ENCODE measurements around the gene DTX4. TPM values are rescaled to one million over a fixed set of nuclear protein-coding genes. Genes with fewer than 3 reads are reported as not detected.

Gene DTX4
- total RNA-seq, 1 donor, result 0.18 TPM

DNA sequence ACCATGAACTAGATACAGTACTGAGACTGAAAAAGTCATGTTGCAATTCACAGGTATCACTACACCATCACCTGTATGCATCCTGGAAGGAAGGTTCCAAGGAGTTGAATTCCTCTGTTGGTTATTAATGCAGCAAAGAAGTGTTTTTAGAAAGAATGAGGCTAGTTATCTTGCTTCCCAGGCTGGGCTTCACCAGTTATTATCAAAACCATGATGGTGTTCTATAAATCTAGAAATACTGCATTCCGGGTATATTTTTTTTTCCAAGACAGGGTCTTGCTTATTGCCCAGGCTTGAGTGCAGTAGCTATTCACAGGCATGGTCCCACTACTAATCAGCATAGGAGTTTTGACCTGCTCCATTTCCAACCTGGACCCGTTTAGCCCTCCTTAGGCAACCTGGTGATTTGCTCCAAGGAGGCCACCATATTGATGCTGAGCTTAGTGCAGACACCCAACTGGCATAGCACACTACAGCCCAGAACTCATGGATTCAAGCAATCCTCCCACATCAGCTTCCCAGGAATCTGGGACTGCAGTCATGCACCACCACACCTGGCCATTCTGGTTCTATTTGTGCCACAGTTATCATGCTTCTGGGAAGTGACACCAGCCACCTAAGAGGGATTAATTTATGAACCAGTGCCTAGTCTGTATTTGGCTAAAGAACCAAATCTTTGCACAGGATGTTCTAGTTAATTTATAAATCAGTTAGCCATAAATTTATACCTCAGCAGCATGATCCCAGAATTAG is 42.4 kb downstream of the DTX4 start:
- DNase-seq (ENCODE audit: low read depth), result no peak
- no peak overlapping the region for H3K4me3 ChIP-seq (ENCODE audit: low read depth, low read length)
- TF ChIP-seq, protein P1, sequence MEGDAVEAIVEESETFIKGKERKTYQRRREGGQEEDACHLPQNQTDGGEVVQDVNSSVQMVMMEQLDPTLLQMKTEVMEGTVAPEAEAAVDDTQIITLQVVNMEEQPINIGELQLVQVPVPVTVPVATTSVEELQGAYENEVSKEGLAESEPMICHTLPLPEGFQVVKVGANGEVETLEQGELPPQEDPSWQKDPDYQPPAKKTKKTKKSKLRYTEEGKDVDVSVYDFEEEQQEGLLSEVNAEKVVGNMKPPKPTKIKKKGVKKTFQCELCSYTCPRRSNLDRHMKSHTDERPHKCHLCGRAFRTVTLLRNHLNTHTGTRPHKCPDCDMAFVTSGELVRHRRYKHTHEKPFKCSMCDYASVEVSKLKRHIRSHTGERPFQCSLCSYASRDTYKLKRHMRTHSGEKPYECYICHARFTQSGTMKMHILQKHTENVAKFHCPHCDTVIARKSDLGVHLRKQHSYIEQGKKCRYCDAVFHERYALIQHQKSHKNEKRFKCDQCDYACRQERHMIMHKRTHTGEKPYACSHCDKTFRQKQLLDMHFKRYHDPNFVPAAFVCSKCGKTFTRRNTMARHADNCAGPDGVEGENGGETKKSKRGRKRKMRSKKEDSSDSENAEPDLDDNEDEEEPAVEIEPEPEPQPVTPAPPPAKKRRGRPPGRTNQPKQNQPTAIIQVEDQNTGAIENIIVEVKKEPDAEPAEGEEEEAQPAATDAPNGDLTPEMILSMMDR (IDR thresholded peaks at IDR 0.05; ENCODE audit: insufficient read depth, low read length), result no peak

DNA sequence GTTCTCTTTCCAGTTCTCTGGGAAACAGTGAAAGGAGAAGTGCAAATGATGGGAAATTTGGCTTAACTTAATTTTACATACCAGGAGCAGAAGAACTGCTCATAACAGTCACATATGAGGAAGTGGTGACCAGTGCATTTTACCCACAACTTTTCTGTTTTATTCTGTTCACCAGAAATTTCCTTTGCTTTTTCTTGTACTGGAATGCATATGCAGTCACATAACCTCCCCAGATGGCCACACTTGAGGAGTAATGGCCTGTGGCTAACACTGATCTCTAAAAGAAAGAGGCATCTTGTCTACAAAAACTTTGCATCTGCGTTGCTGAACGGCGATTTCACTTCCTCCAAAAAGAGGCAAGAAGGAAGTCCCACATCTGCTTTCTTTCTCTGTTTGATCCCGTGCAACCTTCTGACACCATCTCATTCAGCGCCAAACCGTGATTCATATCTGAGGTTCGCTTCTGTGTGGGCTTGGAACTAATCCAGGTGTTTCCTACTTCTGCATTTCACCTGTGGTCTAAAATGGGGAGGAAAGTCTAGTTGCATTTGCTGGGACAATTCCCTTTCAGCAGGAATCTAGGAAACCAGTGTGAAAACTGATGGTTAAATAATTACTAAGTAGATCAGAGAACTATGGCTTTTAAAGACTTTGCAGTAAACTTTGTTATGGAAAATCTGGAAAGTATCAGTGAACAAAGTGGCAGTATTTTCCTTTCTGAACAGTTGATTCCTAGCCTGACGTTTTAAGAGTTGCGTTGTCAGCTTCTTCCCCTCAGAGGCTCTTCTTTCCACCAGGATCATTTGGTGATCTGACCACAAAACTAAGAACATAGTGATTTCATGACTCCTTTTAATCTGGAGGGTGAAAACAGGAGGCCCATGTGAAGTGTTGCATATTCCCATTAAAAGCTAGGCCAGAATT is 45.0 kb downstream of the DTX4 start:
- TF ChIP-seq, protein P1 (IDR thresholded peaks at IDR 0.05; ENCODE audit: insufficient read depth, low read length), result no peak
- peak; percentile 29 for DNase-seq (ENCODE audit: low read depth)
- no peak overlapping the region for H3K4me3 ChIP-seq (ENCODE audit: low read depth, low read length)

DNA sequence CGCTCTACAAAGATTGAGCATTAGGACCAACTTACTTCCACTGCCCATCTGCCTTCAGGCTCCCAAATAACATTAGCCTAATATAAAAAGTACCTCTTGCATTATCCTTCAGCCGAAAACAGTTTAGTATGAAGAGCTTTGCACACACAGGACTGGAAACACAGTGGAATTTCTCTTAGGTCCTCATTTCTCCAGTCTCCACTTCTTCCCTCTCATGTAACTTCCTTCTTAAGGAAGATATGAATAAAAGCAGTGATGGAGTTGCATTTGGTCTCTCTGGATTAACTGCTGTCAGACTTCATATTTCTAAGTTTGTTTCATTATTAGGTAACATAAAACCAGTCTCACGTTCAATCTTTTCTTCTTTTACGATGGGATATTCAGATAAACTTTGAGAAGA is 46.4 kb downstream of the DTX4 start:
- H3K4me3 ChIP-seq (ENCODE audit: low read depth, low read length), result no peak overlapping the region
- TF ChIP-seq, protein P1 (IDR thresholded peaks at IDR 0.05; ENCODE audit: insufficient read depth, low read length), result no peak
- no peak for DNase-seq (ENCODE audit: low read depth)

DNA sequence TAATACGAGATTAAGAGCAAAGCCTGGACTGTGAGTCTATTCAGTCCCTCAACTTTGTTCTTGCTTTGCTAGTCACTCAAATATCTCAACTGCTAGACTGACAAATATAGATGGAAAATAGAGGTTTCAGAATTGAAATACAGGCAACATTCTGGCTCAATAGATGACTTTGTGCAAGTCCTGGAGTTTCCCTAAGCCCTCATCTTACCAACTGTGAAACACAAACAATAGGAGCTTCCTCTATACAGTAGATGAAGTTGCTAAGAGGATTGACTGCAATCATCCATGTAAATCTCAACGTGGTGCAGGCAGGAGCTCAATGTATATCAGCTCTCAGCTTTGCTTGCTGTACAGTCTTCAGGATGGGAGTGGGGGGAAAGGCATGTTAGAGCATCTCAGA is 47.0 kb downstream of the DTX4 start:
- TF ChIP-seq, protein P1 (IDR thresholded peaks at IDR 0.05; ENCODE audit: insufficient read depth, low read length), result no peak
- H3K4me3 ChIP-seq (ENCODE audit: low read depth, low read length), result no peak overlapping the region
- DNase-seq (ENCODE audit: low read depth), result no peak

DNA sequence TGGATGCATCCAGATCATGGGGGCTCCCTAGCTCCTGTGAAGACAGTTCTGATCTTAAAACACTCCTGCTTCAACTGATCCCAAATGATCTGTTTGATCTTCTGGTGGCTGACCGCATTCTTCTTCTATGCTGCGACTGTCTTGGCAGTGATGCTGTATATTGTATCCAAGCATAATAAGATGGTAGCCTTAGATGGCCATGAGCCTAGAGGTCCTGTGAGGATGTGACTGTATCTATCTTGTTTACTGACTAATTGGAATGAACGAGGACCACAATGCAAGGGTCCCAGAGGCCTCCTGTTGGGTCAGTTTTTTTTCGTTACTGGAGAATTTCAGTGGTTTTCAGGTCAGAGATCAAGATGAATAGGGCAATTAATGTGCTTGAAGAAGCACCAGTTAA is 47.9 kb downstream of the DTX4 start:
- no peak for DNase-seq (ENCODE audit: low read depth)
- H3K4me3 ChIP-seq (ENCODE audit: low read depth, low read length), result no peak overlapping the region
- TF ChIP-seq, protein P1 (IDR thresholded peaks at IDR 0.05; ENCODE audit: insufficient read depth, low read length), result no peak

DNA sequence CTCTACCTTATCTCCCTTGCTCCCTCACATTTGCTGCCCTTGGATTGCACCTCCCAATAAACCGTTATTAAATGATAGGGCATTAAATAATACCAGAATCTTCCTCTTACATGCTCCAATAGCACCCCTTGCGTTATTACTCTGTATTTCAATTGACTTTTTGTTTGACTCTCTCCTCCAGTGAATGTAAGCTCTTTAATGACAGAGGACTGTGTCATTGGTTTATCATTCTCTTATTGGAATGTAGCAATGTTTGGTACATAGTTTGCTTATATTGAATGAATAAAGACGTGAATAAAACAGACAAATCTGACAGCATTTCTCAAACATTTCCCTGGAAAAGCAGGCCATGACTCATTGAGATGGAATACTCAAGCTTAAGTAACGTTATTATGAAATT is 49.5 kb downstream of the DTX4 start:
- no peak overlapping the region for H3K4me3 ChIP-seq (ENCODE audit: low read depth, low read length)
- DNase-seq (ENCODE audit: low read depth), result peak; percentile 70
- TF ChIP-seq, protein P1 (IDR thresholded peaks at IDR 0.05; ENCODE audit: insufficient read depth, low read length), result peak; percentile 14

Data from fibroblast of the aortic adventitia (primary cell).